ENCODE results near the gene RTTN.

The RTTN gene

GRCh38 chr18:70024829-70025228, 180.7 kb downstream of the RTTN start:
- TF ChIP-seq Cebpa-rat (IDR thresholded peaks at IDR 0.05) = no peak
- peaks cover 14% of the 10 kb centered on the region for H3K4me1 ChIP-seq
- no peaks in the 10 kb centered on the region for H3K9me3 ChIP-seq
- no peak overlapping the region for H3K27ac ChIP-seq
- H3K36me3 ChIP-seq = peaks cover 60% of the 10 kb centered on the region
- H3K9ac ChIP-seq = no peak overlapping the region
- no peaks in the 10 kb centered on the region for H3K27me3 ChIP-seq
- no peak overlapping the region for H3K4me2 ChIP-seq
- H4K20me1 ChIP-seq = no peaks in the 10 kb centered on the region
- no peak overlapping the region for H3K4me3 ChIP-seq

- Histone ChIP-seq H3K27me3 (no peaks in the 10 kb centered on the region), H3K4me2 (no peak overlapping the region), H3K9me3 (no peaks in the 10 kb centered on the region), H3K4me3 (no peak overlapping the region), H3K36me3 (peaks cover 64% of the 10 kb centered on the region), H3K4me1 (peaks cover 13% of the 10 kb centered on the region), H3K27ac (no peak overlapping the region), H3K9ac (no peak overlapping the region), H4K20me1 (no peaks in the 10 kb centered on the region)
- TF ChIP-seq Cebpa-rat (IDR thresholded peaks at IDR 0.05) = no peak
These were observed 181.4 kb downstream of the RTTN start for GRCh38 chr18:70024093-70024492.

- Histone ChIP-seq H3K36me3 (peaks cover 69% of the 10 kb centered on the region), H3K27me3 (no peaks in the 10 kb centered on the region), H3K9ac (no peak overlapping the region), H4K20me1 (no peaks in the 10 kb centered on the region), H3K4me3 (no peak overlapping the region), H3K27ac (no peak overlapping the region), H3K4me1 (peaks cover 7% of the 10 kb centered on the region), H3K9me3 (no peaks in the 10 kb centered on the region), H3K4me2 (no peak overlapping the region)
- no peak for TF ChIP-seq Cebpa-rat (IDR thresholded peaks at IDR 0.05)
These were observed 182.9 kb downstream of the RTTN start for GRCh38 chr18:70022636-70023035.

GRCh38 chr18:70021498-70021897, 184.0 kb downstream of the RTTN start:
- Histone ChIP-seq H4K20me1 (no peaks in the 10 kb centered on the region), H3K4me2 (no peak overlapping the region), H3K4me1 (peaks cover 13% of the 10 kb centered on the region), H3K9me3 (no peaks in the 10 kb centered on the region), H3K27me3 (no peaks in the 10 kb centered on the region), H3K4me3 (no peak overlapping the region), H3K9ac (no peak overlapping the region), H3K27ac (no peak overlapping the region), H3K36me3 (peaks cover 72% of the 10 kb centered on the region)
- no peak for TF ChIP-seq Cebpa-rat (IDR thresholded peaks at IDR 0.05)

- Histone ChIP-seq H3K4me2 (no peak overlapping the region), H3K4me3 (no peak overlapping the region), H3K4me1 (peaks cover 18% of the 10 kb centered on the region), H3K27me3 (no peaks in the 10 kb centered on the region), H3K9ac (no peak overlapping the region), H3K36me3 (peaks cover 71% of the 10 kb centered on the region), H4K20me1 (no peaks in the 10 kb centered on the region), H3K9me3 (no peaks in the 10 kb centered on the region), H3K27ac (no peak overlapping the region)
- no peak for TF ChIP-seq Cebpa-rat (IDR thresholded peaks at IDR 0.05)
These were observed 184.4 kb downstream of the RTTN start for GRCh38 chr18:70021043-70021442.

- no peaks in the 10 kb centered on the region for H4K20me1 ChIP-seq
- no peak overlapping the region for H3K4me2 ChIP-seq
- H3K9me3 ChIP-seq = no peaks in the 10 kb centered on the region
- H3K27me3 ChIP-seq = no peaks in the 10 kb centered on the region
- no peak overlapping the region for H3K27ac ChIP-seq
- H3K4me3 ChIP-seq = no peak overlapping the region
- H3K4me1 ChIP-seq = peaks cover 26% of the 10 kb centered on the region
- no peak for TF ChIP-seq Cebpa-rat (IDR thresholded peaks at IDR 0.05)
- H3K36me3 ChIP-seq = peaks cover 63% of the 10 kb centered on the region
- no peak overlapping the region for H3K9ac ChIP-seq
These were observed 185.5 kb downstream of the RTTN start for GRCh38 chr18:70019991-70020390.

- Histone ChIP-seq H3K4me2 (no peak overlapping the region), H3K4me1 (peaks cover 25% of the 10 kb centered on the region), H3K4me3 (no peak overlapping the region), H3K9ac (no peak overlapping the region), H3K27ac (no peak overlapping the region), H3K9me3 (no peaks in the 10 kb centered on the region), H3K27me3 (no peaks in the 10 kb centered on the region), H3K36me3 (peaks cover 54% of the 10 kb centered on the region), H4K20me1 (no peaks in the 10 kb centered on the region)
- TF ChIP-seq Cebpa-rat (IDR thresholded peaks at IDR 0.05) = no peak
These were observed 186.4 kb downstream of the RTTN start for GRCh38 chr18:70019136-70019535.

GRCh38 chr18:70015127-70015526, 190.4 kb downstream of the RTTN start:
- Histone ChIP-seq H3K9me3 (no peaks in the 10 kb centered on the region), H3K4me1 (peaks cover 25% of the 10 kb centered on the region), H3K9ac (no peak overlapping the region), H3K4me3 (no peak overlapping the region), H3K4me2 (peak overlapping the region; percentile 76), H3K27ac (peak overlapping the region; percentile 31), H3K27me3 (no peaks in the 10 kb centered on the region), H3K36me3 (peaks cover 26% of the 10 kb centered on the region), H4K20me1 (no peaks in the 10 kb centered on the region)
- TF ChIP-seq Cebpa-rat (IDR thresholded peaks at IDR 0.05) = no peak

- Histone ChIP-seq H3K4me1 (no peaks in the 10 kb centered on the region), H3K27me3 (no peaks in the 10 kb centered on the region), H3K4me2 (no peak overlapping the region), H3K9me3 (no peaks in the 10 kb centered on the region), H3K4me3 (no peak overlapping the region), H3K36me3 (peaks cover 62% of the 10 kb centered on the region), H3K27ac (no peak overlapping the region), H3K9ac (no peak overlapping the region), H4K20me1 (no peaks in the 10 kb centered on the region)
- no peak for TF ChIP-seq Cebpa-rat (IDR thresholded peaks at IDR 0.05)
These were observed 199.9 kb downstream of the RTTN start for GRCh38 chr18:70005580-70005979.

GRCh38 chr18:70004696-70005095, 200.8 kb downstream of the RTTN start:
- Histone ChIP-seq H3K36me3 (peaks cover 64% of the 10 kb centered on the region), H3K4me2 (no peak overlapping the region), H3K9me3 (no peaks in the 10 kb centered on the region), H3K27ac (no peak overlapping the region), H3K4me1 (no peaks in the 10 kb centered on the region), H3K27me3 (no peaks in the 10 kb centered on the region), H3K9ac (no peak overlapping the region), H3K4me3 (no peak overlapping the region), H4K20me1 (no peaks in the 10 kb centered on the region)
- no peak for TF ChIP-seq Cebpa-rat (IDR thresholded peaks at IDR 0.05)

GRCh38 chr18:69999656-70000055, 205.8 kb downstream of the RTTN start:
- Histone ChIP-seq H3K36me3 (peaks cover 33% of the 10 kb centered on the region), H3K4me1 (no peaks in the 10 kb centered on the region), H4K20me1 (no peaks in the 10 kb centered on the region), H3K27me3 (no peaks in the 10 kb centered on the region), H3K4me3 (no peak overlapping the region), H3K27ac (no peak overlapping the region), H3K4me2 (no peak overlapping the region), H3K9me3 (no peaks in the 10 kb centered on the region), H3K9ac (no peak overlapping the region)
- no peak for TF ChIP-seq Cebpa-rat (IDR thresholded peaks at IDR 0.05)

All from BLaER1 (cell line).